Measurements from ENCODE around the gene STX1A. TPM values are rescaled to one million over a fixed set of nuclear protein-coding genes. Genes with fewer than 3 reads are reported as not detected.

STX1A gene
- total and polyA plus RNA-seq, 2 of the 8 experiments (the other 6 are each of a cell fraction or from before 2014, with no cell fraction given) = 13.5 to 17.5 TPM

DNA sequence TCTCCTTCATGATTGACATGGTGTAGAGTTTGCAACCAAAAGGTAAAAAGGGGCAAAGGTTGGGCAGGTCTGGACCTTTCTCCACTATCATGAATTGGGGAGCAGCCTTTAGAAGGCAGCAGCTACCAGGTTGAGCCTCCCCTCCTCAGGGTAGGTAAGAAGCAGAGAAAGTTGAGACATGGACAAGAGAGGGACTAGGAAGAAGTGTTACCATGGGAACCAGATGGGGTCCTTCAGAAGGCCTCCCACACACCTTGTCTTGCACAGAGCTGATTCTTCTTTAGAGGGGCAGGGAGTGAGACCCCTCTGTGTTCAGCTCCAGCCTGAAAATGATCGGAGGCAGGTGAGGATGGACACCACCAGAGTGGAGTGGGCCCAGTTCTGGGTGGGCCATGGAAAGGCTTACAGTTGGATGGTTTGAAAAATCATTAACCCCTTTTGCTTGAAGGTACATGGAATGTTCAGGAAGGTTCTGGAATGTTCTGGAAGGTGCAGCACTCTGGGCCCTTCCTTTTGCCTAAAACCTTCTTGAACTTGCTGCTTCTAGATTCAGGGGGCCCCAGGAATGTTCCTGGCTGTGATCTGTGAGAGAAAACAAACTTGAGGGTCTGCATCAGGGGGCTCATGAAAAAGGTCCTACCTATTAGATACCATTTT is 44.9 kb downstream of the STX1A start (continued):
- TF ChIP-seq, protein P1, sequence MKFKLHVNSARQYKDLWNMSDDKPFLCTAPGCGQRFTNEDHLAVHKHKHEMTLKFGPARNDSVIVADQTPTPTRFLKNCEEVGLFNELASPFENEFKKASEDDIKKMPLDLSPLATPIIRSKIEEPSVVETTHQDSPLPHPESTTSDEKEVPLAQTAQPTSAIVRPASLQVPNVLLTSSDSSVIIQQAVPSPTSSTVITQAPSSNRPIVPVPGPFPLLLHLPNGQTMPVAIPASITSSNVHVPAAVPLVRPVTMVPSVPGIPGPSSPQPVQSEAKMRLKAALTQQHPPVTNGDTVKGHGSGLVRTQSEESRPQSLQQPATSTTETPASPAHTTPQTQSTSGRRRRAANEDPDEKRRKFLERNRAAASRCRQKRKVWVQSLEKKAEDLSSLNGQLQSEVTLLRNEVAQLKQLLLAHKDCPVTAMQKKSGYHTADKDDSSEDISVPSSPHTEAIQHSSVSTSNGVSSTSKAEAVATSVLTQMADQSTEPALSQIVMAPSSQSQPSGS (IDR thresholded peaks at IDR 0.05; ENCODE audit: low read length) = no peak
- TF ChIP-seq TBP (IDR thresholded peaks at IDR 0.05; ENCODE audit: low read depth, low read length) (no peak), HDAC6 (IDR thresholded peaks at IDR 0.05; ENCODE audit: low read depth, low read length) (no peak), SIRT6 (IDR thresholded peaks at IDR 0.05; ENCODE audit: low read length) (no peak), GABPA (IDR thresholded peaks at IDR 0.05; ENCODE audit: borderline replicate concordance, insufficient read depth, low read length) (no peak), TEAD4 (IDR thresholded peaks at IDR 0.05; ENCODE audit: low read depth, low read length) (no peak), GTF2F1 (IDR thresholded peaks at IDR 0.05; ENCODE audit: borderline replicate concordance, low read depth, low read length) (no peak)

Data from H1 (cell line).